CD4-positive, alpha-beta T cell treated with Interleukin-6 for 4 hours (primary cell): ENCODE results near the gene PSME3.
"Not testable (repeated sequence)": the region's sequence is repeated elsewhere in the genome, so short reads cannot be mapped to it uniquely, and the experiment has no call there.

Experiments used
- DNase-seq: peaks from one replicate; pipeline ENCODE4 v3.0.0-alpha.2; 2020; ENCODE audit warnings: mixed read lengths

PSME3 gene

GRCh38 chr17:42851371-42852240, 18.4 kb downstream of the PSME3 start:
- DNase-seq, result not testable (repeated sequence)

GRCh38 chr17:42852351-42852750, 19.2 kb downstream of the PSME3 start:
- DNase-seq, result no peak

- DNase-seq, result no peak
These were observed 19.8 kb downstream of the PSME3 start for GRCh38 chr17:42853004-42853403.

GRCh38 chr17:42853597-42853967, 20.4 kb downstream of the PSME3 start:
- no peak for DNase-seq

GRCh38 chr17:42853968-42854790, 21.0 kb downstream of the PSME3 start:
- no peak for DNase-seq

GRCh38 chr17:42855048-42855596, 21.9 kb downstream of the PSME3 start:
- no peak for DNase-seq

- not testable (repeated sequence) for DNase-seq
These were observed 22.9 kb downstream of the PSME3 start for GRCh38 chr17:42856093-42856492.

- not testable (repeated sequence) for DNase-seq
These were observed 23.3 kb downstream of the PSME3 start for GRCh38 chr17:42856516-42856915.

- no peak for DNase-seq
These were observed 24.2 kb downstream of the PSME3 start for GRCh38 chr17:42857389-42857788.

GRCh38 chr17:42865638-42866094, 32.5 kb downstream of the PSME3 start:
- no peak for DNase-seq

- no peak for DNase-seq
These were observed 33.0 kb downstream of the PSME3 start for GRCh38 chr17:42866216-42866615.

- no peak for DNase-seq
These were observed 33.7 kb downstream of the PSME3 start for GRCh38 chr17:42866631-42867575.

GRCh38 chr17:42867694-42868261, 34.6 kb downstream of the PSME3 start:
- not testable (repeated sequence) for DNase-seq

GRCh38 chr17:42868338-42868737, 35.1 kb downstream of the PSME3 start:
- DNase-seq, result no peak

- DNase-seq, result no peak
These were observed 38.5 kb downstream of the PSME3 start for GRCh38 chr17:42871647-42872046.

GRCh38 chr17:42872251-42872965, 39.2 kb downstream of the PSME3 start:
- DNase-seq, result no peak

GRCh38 chr17:42873315-42873714, 40.1 kb downstream of the PSME3 start:
- DNase-seq, result no peak

- DNase-seq, result not testable (repeated sequence)
These were observed 40.9 kb downstream of the PSME3 start for GRCh38 chr17:42873932-42874695.

GRCh38 chr17:42877037-42877436, 43.8 kb downstream of the PSME3 start:
- no peak for DNase-seq

GRCh38 chr17:42878123-42878880, 45.1 kb downstream of the PSME3 start:
- no peak for DNase-seq
